ENCODE results near the gene KLHL29.

The KLHL29 gene

DNA sequence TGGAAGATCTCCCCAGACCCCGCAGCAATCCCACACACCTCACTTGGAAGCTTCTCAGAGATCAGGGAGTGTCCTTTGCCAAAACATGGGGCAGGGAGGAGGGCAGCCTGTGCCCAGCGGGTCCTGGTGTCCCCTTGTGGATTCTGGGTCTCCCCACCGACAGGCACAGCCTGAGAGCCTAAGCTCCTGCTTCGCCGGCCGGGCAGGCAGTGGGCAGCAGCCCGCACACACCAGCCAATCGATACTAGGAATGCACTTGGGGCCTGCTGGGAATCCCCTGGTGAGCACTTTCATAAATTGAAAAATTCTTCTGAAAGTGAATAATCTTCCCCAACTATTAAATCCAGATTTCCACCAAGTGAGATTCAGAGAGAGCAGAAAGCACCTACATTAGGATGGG, 296.0 kb downstream of the KLHL29 start:
- DNase-seq (ENCODE audit: low read depth in 2 of 2), result no peak

DNA sequence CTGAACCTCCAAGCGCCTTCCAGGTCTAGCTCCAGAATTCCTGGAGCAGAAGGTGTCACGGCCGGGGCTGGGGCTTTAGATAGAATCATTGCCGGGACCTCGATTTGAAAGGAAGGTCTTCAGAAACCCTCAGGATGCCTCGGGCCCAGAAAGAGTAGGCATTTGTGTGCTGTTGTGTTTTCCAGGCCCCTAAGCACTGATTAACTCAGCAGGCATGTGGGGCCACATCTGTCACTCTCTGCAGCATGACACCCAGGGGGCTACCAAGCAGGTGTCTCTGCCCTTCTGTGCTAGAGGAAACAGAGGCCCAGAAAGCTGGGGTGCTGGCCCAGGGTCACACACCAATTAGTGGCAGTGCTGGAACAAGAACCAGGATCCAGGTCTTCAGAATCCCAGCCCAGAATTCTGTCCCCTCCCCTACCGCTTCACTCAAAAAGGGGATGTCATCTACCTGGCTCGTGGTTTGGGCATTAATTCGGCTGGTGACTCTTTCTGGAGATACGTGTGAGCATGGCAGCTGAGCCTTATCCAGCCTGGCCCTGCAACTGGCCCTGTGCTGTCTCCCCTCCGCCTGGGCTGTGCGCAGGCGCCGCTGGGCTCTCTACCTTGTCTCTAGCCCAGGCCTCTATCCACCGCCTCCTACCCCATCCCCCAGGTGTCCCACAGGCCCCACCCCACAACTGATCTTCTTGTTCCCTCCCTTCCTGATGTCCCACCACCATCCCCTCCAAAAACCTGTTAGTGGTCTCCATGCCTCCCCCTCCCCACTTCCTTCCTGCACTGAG, 296.6 kb downstream of the KLHL29 start:
- no peak for DNase-seq (ENCODE audit: low read depth in 2 of 2)

DNA sequence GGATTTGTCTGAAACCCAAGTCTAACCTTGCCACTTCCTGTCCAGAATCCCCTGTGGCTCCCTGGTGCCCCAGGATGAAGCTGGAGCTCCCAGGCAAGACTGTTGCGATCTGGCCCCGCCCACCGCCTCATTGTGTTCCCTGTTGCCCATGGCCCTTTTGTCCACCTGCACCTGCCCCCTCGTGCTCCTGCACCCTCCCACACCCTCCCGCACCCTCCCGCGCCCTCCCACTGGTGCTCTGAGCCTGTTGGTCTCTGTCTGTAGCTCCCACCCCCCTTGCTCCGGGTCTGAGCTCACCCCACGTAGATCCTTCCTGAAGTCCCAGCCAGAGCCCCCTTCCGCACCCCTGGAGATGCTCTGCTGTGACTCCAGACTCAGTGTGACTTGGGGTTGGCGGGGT, 297.5 kb downstream of the KLHL29 start:
- DNase-seq (ENCODE audit: low read depth in 2 of 2), result no peak

DNA sequence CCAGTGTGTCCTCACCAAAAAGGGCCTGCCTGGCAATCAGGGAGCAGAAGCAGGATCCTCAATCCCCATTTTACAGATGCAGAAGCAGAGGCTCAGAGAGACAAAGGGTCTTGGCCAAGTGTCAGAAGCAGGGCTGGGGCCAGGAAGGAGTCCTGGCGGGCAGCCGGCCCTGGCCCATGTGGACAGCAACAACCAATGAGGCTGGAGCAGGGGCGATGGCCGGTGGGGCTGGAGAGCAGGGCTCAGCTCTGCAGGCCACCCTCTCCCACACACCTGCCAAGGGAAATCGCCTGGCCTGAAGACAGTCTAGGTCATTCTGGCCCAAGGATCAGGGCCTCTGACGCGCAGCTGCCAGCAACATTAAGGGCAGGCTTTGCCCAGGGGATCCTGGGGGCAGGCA, 298.0 kb downstream of the KLHL29 start:
- DNase-seq (ENCODE audit: low read depth in 2 of 2), result no peak

GRCh38 chr2:23684395-23685176, 299.6 kb downstream of the KLHL29 start:
- DNase-seq (ENCODE audit: low read depth in 2 of 2), result no peak

- DNase-seq (ENCODE audit: low read depth in 2 of 2), result no peak
Measured at GRCh38 chr2:23685181-23685580, 300.2 kb downstream of the KLHL29 start.

DNA sequence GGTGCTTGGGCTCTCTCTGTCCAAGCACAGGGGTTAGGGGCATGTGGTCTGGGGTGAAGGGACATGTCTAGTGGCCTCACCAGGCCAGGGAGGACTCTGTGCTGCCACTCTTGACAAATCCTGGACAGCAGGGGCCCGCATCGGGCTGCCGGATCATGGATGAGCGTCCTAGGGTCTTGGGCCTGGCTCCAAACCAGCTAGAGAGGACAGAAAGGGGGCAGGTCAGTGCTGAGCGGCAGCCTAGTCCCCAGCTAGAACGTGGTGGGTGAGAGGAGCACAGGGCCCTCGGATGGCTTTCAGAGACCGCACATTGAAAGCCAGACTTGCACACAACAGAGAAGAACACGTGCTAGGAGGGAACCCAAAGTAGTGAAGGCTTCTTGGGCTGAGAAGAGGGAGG, 300.7 kb downstream of the KLHL29 start:
- no peak for DNase-seq (ENCODE audit: low read depth in 2 of 2)

GRCh38 chr2:23686405-23687029, 301.5 kb downstream of the KLHL29 start:
- no peak for DNase-seq (ENCODE audit: low read depth in 2 of 2)

- DNase-seq (ENCODE audit: low read depth in 2 of 2), result no peak
Measured at GRCh38 chr2:23687214-23687613, 302.2 kb downstream of the KLHL29 start.

DNA sequence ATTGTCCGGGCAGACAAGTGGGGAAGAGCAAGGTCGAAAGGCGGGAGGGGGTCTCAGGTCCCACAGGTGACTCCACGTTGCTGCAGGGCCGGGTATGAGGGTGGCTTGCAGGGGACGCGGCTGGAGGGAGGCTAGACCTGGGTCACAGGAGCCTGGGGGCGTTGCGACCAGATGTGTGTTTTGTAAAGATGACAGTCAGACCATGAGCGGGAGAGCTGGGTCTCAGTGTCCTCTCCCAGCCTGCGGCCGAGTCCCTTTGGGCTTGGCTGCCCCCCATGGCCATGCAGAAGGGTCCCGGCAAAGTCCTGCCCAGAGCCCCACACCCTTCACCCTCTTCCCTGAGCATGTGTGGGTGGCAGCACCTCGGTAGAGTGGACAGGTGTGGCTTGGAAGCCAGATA, 302.7 kb downstream of the KLHL29 start:
- no peak for DNase-seq (ENCODE audit: low read depth in 2 of 2)

DNA sequence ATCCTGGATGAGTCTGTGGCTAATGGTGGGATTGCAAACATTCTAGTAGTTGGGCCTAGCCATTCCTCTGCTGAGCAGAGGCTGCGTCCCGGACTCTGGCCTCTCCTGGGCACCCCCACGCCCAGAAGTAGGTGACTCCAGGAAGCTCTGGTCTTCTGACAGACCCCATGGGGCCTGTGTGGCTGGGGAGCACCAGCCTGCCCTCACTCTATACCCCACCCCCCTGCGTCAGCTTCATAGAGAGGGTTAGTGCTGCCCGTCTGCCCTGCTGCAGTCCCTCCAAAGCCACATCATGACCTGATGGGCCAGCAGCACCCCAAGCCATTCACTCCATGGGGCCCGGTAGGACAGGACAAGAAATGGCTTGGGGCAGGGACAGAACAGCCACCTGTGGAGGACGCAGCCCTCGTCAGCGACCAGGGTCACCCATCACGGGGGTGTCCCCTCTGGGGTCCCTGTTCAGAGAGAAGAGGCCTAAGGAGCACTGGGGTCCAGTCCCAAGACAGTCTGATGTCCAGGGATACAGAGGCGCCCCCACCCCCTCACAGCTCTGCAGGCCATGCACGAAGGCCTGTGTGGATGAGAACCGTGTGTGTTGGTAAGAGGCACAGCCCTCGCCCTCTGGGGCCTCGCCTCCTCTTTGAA, 303.6 kb downstream of the KLHL29 start:
- no peak for DNase-seq (ENCODE audit: low read depth in 2 of 2)

DNA sequence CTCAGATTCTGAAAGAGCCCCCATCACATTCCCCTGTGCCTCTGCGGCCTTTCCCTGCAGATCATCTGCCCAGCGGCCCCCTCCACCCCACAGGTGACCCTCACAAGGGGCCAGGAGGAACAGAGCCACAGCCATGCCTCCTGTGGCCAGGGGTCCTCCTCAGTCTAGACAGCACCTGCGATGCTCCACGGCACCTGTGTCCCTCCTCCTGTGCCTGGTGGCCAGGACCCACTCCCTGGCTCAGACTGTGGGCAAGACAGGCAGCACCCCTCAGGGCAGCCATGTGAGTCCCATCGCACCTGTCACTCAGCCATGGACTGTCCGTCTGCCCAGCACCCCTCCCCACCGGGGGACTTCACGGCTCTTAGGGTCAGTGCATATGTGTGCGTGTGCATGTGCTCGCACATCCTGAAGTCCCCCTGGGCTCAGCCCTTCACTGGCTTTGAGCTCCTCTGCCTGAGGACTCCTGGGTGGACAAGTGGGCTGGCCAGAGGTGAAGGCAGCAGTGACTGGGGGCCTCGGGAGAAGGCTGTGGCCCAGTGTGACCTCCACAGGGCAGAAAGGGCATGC, 304.2 kb downstream of the KLHL29 start:
- no peak for DNase-seq (ENCODE audit: low read depth in 2 of 2)

DNA sequence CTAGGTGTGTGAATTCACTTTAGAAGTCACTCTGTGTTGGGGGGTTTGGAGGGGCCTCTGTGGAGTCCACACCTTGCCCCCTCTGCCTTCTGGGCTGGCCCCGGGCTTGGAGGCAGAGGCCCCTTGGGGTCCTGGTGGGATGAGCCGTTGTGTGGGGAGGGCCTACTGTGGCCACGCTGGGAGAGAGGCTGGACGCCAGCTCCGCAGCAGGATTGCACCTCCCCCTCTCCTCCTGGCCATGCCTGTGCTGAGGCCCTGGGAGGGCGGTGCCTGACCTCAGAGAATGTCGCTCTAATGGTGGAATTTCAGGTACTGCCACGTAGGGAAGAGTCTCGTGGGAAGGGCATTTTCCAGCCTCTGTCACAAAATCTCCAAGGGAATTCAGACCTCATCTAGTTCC, 304.9 kb downstream of the KLHL29 start:
- DNase-seq (ENCODE audit: low read depth in 2 of 2), result no peak

DNA sequence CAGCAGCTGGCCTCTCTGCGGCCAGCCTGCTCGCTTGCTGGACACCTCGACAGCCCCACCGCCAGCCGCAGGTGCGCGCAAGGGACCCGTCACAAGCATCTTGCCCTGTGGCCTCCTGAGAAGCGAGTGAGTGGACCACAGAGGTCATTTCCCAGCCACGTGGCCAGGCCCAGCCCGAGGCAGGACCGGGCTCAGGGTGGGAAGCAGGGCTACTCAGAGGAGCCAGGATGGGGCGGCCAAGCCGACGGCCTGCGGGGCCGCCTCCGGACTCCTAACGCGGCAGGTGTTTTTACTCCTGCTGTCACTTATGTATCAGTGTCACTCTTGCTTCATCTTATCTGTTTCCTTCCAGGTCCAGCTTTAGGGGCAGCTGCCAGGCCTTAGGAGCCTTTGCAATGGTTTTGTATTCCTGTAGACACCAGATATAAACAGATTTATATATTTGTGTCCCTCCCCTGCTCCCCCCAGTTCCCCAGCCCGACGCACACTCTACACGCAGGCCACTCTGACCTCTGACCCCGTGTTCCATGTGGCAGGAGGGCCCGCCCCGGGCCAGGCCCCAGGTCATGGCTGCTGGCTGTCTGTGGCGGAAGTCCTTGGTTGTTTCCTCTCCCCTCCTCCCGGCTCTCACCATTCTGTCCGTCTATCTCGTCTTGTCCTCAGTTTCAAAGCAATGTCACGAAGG, 305.6 kb downstream of the KLHL29 start:
- no peak for DNase-seq (ENCODE audit: low read depth in 2 of 2)

GRCh38 chr2:23691106-23691470, 306.1 kb downstream of the KLHL29 start:
- DNase-seq (ENCODE audit: low read depth in 2 of 2), result no peak

DNA sequence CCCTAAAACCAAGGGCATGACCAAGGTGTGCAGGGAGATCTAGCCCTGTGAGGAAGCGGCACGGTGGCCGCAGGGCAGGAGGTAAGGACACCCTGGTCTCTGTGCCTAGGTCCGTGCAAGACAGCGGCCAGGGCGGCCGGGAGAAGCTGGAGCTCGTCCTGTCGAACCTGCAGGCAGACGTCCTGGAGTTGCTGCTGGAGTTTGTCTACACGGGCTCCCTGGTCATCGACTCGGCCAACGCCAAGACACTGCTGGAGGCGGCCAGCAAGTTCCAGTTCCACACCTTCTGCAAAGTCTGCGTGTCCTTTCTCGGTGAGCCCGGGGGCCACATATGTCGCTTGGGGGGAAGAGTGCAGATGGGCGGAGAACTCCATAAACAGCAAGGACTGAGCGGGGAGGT, 306.6 kb downstream of the KLHL29 start:
- DNase-seq (ENCODE audit: low read depth in 2 of 2), result no peak

- no peak for DNase-seq (ENCODE audit: low read depth in 2 of 2)
Measured at GRCh38 chr2:23692263-23692662, 307.3 kb downstream of the KLHL29 start.

DNA sequence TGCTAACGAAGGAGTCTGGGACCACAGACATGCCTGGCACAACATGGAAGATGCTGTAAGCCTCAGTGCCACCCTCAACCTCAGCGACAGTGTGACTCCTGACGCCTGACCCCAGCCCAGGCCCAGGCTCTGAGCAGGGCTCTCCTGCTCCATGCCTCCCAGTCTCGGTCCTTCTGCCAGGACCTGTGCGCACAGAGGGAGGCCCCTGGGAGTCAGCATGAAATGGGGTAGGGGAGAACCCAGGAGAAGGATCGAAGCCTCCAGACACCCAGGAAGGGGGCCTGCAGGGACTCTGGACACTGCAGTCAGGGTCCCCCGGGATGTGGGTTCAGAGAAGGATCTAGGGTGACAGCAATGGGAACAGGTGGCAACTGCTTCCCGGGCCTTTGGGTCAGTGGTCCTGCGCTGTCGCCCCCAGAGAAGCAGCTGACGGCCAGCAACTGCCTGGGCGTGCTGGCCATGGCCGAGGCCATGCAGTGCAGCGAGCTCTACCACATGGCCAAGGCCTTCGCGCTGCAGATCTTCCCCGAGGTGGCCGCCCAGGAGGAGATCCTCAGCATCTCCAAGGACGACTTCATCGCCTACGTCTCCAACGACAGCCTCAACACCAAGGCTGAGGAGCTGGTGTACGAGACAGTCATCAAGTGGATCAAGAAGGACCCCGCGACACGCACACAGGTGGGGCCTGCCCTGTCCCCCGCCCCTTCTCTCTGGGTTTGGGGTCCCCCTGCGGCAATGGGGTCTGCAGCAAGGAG, 308.0 kb downstream of the KLHL29 start:
- DNase-seq (ENCODE audit: low read depth in 2 of 2), result no peak

DNA sequence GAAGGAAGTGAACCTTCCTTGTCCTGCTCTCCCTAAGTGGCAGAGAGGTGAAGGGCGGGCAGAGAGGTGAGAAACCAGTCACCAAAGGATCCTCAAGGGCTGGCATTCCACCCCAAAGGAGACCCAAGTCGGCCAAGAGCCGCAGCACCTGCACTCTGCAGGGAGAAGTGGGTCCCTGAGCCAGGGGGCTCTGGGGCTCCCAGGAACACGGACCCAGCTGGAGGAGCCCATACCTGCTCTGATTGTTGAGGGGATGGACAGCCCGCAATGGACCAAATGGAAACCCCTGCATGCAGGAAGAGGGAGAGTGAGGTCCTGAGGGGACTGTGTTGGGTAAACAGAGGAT, 308.6 kb downstream of the KLHL29 start:
- DNase-seq (ENCODE audit: low read depth in 2 of 2), result no peak

- no peak for DNase-seq (ENCODE audit: low read depth in 2 of 2)
Measured at GRCh38 chr2:23694058-23695045, 309.4 kb downstream of the KLHL29 start.
